ENCODE measurements around the gene CMIP.

Gene CMIP

GRCh38 chr16:81647527-81647926, 202.9 kb downstream of the CMIP start:
- DNase-seq: no peak

DNA sequence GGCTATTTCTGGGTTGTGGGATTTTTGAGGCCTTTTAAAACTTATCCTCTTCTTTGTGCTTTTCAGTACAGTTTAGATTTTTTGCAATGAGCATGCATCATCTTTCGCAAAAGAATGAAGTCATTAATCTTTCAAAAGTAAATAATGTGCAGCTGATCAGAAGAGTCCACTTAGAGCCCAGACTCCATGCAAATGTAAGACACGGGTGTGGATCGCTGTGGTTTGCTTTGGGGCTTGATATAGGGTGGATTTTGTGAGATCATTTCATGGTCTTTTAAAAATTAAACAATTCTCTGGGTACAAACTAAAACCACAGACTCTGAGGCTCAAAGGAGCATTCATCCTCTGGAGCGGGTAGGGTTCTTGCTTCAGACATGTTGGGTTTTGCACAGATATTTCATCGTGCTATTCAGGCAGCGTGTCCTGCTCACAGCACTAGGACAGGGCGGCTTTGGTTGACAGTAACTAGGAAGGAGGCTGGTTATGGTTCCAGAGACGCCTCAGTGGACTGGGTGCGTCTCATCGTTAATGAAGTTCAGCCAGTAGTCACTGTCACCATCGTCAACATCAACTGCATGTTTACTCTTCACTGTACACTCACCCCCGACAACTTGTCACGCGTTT, 205.1 kb downstream of the CMIP start:
- no peak for DNase-seq

DNA sequence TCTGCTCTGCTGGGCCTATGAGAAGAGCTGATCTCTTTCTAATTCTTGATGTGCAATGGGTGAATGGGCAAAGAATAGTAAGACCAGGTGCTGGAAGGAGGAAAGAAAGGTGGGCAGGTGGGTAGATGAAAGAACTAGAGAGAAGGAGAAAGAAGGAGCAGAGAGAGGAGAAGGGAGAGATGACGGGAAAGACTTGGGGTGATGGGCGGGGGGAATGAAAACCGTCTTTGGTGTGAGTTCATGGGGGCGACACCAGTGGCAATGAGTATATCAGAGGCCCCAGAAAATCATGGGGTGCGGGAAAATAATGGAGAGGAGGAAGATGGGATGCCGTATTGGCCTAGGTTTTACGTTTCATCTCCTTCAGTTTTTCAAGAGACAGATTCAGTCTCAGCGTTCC, 205.7 kb downstream of the CMIP start:
- no peak for DNase-seq

DNA sequence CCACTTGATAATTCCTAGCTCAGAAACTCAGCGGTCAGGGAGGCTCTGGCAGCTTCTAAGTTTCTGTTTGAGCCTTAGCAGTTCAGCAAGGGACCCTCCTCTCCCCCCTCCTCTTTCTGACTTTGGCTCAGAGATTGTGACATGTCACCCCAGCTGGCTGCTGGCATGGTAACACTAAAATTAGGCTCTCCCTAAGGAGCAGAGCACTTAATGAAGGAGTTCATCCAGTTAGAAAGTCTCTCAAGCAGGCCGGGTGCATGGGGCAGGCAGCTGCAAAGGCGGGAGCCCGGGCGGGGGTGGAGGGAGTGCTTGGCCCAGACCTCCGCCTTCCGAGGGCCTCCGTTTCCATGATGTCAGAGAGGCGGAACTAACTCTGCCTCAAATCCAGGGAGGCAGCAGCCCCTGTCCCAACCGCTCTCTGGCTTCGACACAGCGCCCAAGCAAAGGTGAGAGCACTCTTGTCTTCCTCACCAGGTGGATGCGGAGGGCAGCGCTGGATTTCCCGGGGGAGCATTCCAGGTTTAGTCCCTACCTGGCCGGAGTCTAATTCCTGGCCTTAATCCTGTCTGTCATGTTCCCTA, 206.5 kb downstream of the CMIP start:
- DNase-seq: no peak

- DNase-seq: no peak
Measured at GRCh38 chr16:81651758-81652718, 207.4 kb downstream of the CMIP start.

DNA sequence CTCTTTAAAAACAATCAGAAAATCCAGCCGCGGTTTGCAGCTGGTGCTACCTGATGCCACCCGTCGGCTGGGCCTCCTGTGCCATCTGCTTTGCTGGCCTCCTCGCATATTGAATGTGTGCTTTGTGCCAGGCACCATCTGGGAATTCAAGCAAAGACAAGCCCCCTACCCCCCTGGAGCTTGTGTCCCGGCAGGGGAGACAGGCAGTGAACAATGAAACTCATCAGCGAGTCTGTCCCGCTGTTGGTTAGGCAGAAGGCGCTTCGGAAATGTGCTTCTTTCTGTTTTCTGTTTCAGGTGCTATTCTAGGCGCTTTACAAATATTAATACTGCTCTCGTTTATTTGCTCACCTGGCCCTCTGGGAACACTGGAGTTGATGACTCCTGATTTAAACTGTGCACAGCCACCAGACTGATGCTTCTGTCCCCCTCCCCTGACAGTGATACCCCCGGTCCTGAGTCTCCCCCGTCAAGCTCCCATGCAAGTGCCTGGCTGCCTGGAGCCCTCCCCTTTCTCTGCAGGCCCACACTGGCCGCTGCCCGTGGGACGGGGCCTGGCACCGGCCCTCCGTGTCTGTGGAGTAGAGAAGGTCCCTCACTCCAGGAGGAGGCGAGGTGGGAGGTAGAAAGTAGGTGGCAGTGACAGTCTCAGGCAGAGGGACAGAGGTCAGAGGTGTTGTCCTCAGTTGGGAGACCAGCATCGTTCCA, 208.3 kb downstream of the CMIP start:
- no peak for DNase-seq

DNA sequence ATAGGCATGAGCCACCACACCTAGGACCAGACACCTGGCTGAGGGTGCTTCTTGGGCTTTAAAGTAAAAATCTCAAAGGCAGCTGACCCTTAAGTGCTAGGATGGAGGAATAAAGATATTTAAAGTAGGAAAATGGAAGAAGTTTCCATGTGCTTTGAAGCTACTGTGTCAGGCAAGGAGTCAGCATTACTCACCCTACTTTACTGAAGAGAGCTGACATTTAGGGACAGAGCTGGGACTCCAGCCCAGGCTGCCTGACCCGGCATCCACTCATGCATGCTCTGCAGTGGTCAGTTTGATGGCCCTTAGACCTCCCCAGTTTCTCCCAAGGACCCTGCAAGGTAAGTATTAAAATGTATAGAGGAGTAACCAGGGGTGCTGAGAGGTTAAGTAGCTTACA, 209.7 kb downstream of the CMIP start:
- DNase-seq: no peak

DNA sequence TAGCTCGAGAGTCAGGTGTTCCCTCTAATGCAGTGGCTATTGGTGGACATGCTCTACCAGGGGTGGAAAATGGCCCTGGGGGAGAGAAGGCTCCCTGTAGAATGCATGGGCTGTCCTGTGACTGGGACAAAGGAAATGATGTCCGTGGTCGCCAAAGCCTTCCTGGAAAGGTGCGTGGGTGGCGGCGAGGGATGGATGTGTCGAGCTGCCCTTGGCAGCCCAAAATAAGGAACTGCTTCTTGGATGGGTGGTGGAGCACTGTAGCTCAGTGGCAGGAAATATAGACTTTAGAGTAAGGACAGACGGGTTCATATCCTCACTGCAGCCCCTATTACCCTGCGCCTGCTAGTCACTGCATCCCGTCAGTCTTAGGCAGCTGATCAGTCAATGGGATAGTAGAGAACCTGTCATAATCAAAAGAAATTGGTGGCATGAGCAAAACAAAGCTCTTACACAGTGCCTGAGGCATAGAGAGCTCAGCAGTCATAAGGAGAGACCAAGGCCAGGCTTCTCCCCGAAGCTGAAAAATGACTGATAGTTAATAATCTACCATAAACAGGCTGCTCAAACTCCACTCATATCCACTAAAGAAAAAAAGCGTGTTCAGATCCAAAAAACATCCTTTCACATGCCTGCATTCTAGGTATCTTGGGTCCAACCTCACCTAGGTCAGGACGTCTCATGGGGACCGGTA, 211.0 kb downstream of the CMIP start:
- no peak for DNase-seq

- peak; percentile 4 for DNase-seq
Measured at GRCh38 chr16:81657224-81657623, 212.6 kb downstream of the CMIP start.

GRCh38 chr16:81657781-81658180, 213.2 kb downstream of the CMIP start:
- no peak for DNase-seq

- no peak for DNase-seq
Measured at GRCh38 chr16:81658373-81658772, 213.8 kb downstream of the CMIP start.

DNA sequence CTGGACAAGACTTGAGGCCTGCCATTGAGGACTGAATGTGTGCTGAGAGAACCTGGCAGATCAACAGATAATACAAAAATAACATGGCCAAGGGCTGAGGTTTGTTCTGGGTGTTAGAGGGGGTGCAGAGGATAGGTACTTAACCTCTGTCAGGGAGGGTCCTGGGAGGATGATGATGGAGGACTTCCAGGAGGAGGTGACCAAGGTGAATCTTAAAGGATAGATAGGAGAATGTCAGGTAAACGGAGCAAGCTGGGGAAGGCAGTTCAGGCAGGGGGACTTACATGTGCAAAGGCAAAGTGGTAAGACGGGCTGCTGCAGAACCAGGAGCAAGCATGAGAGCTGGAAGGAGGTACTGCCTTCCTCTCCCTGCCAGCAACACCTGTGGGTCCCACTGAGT, 214.6 kb downstream of the CMIP start:
- no peak for DNase-seq

- DNase-seq: no peak
Measured at GRCh38 chr16:81661082-81661481, 216.5 kb downstream of the CMIP start.

DNA sequence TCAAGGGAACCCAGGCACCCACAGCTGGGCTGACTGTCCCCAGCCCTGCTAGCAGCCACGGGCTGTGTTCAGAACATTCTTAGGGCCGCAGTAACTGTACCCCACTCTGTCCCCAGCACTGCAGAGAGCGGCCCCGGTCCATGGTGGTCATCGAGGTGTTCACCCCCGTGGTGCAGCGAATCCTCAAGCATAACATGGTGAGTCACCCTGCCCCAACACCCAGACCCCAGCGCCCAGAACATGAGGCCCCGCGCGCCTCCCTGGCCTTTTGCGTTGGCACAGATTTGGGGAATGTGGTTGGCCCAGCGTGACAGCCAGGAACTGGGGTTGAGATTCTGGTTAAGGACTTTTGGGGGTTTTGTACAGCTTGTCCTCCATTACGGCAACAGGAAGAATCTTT, 219.5 kb downstream of the CMIP start:
- DNase-seq: no peak

DNA sequence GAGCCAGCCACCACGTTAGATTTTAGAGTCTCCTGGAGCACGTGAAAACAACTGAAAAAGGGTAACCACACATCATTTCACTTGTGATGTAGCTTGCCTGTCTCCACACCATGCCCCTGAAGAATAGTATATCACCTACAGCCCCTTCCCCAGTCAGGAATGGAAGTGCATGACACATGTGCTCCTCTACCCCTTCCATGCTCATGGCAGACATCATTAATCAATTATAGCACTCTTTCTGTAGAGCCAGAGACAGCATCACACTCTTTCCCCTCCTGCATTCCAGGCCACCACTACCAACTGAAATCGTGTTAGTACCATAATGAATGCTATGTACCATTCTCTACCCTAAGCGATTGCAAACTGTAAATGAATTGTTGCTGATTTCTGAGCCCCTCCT, 221.0 kb downstream of the CMIP start:
- DNase-seq: no peak

DNA sequence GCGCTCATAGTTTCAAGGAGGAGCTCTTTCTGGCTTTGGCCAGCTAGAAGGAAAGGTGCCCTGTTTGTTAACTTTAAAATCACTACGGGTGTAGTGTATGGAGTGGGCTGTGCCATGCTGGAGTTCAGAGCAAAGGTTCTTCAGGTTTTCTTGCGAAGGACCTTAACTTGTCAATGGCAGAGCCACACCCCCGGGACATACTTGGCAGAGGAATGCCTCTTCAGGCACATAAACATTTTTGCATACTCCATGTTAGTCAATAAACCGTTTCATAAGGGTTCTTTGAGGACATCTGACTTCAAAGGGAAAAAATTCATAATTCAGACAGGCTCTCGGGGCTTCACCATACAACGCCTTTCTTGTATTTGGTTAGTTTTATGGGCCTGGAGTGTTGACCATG, 221.5 kb downstream of the CMIP start:
- DNase-seq: no peak

DNA sequence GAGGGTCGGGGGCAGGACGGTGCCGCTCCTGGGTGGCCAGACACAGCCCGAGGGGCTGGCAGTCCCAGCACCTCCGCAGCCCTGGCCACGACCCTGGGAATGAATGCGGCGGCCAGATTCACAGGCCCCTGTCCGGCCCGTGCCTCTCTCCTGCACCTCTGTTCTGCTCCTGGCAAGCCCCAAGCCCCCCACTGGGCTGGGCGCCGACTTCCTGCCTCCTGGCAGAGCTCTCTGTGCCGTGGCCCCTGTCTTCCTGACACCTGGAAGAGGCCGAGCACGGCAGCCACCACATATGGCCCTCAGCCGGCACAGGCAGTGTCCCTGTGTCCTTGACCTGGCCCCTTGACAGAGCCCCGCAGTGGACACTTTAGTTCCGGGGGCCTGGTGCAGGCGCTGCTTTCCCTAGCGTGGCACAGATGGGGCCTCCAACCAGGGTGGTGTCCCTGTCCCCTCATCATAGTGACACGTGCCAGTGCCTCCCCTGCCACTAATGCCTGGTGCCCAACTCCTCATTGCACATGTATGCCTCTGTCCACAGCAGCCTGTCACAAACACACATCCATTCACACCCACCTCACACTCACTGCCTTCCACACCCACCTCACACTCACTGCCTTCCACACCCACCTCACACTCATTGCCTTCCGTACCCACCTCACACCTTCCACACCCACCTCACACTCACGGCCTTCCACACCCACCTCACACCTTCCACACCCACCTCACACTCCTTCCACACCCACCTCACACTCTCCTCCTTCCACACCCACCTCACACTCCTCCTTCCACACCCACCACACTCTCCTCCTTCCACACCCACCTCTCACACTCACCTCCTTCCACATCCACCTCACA, 223.9 kb downstream of the CMIP start:
- DNase-seq: no peak

DNA sequence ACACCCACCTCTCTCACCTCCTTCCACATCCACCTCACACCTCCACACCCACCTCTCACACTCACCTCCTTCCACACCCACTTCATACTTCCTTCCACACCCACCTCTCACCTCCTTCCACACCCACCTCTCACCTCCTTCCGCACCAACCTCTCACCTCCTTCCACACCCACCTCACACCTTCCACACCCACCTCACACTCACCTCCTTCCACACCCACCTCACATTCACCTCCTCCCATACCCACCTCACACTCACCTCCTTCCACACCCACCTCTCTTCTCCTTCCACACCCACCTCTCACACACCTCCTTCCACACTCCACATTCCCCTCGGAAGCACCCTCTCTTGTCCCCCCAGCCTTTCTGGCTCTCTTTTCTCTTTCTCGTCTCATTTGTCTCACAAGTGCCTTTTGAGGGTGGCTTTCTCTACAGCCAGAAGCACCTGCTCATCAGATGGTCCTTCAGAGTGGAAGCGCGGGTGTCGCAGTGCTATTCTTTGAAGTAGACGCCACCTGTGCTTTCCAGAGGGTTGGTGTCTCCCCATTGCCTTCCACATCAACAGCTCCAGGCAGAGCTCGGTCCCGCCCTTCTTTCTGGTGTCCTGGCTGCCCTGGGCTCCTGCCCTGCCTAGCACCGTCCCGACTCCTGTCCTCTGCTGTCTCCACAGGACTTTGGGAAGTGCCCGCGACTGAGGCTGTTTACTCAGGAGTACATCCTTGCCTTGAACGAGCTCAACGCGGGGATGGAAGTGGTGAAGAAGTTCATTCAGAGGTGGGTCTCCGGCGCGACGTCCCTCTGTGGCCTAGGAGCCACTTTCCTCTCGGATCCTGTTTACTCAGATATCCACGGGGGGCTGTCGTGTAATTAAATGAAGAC, 225.1 kb downstream of the CMIP start:
- DNase-seq: no peak

- no peak for DNase-seq
Measured at GRCh38 chr16:81671738-81672597, 227.4 kb downstream of the CMIP start.

DNA sequence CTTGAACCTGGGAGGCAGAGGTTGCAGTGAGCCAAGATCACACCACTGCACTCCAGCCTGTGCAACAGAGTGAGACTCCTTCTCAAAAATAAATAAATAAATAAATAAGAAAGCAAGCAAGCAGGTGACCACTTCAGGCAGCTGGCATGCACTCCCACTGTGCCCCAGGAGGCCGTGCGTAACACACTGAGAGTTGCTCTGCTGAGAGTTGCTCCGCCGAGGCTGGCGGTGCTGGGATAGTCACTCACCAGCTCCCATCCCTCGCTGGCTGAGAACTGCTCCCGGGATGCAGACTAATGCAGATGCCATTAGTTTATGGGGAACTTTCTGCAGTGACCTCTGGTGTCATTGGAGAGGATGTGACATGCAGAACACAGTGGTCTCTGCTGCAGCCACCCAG, 228.8 kb downstream of the CMIP start:
- no peak for DNase-seq

Measured in activated CD4-positive, alpha-beta T cell treated with anti-CD3 and anti-CD28 coated beads, Interleukin-2, Interleukin-6, amounts not matched to agents 100 ng/mL and 50 ng/mL, durations not matched to agents 16 hours and 8 hours (primary cell).